Suprapubic skin (tissue), 4 donors: ENCODE measurements around the gene MALRD1. TPM values are rescaled to one million over a fixed set of nuclear protein-coding genes. Genes with fewer than 3 reads are reported as not detected.

ENCODE experiments used
- DNase-seq, 2 donors: peaks; one replicate each; pipeline ENCODE4 v3.0.0-alpha.2; 2019; ENCODE audit warnings: low spot score in 2 of 2
- H3K27ac ChIP-seq: fragments of 200-600 bp; sonication (generic); one replicate; pipeline ENCODE4 v1.5.1; 2019
- H3K27me3 ChIP-seq: fragments of 200-600 bp; sonication (generic); one replicate; pipeline ENCODE4 v1.5.1; 2019
- H3K36me3 ChIP-seq: fragments of 200-600 bp; sonication (generic); one replicate; pipeline ENCODE4 v1.5.1; 2019
- H3K4me1 ChIP-seq: fragments of 200-600 bp; sonication (generic); one replicate; pipeline ENCODE4 v1.5.1; 2019
- H3K4me3 ChIP-seq: fragments of 200-600 bp; sonication (generic); one replicate; pipeline ENCODE4 v1.5.1; 2019; ENCODE audit warnings: mild to moderate bottlenecking
- H3K9me3 ChIP-seq: fragments of 200-600 bp; sonication (generic); one replicate; pipeline ENCODE4 v1.5.1; 2019
- EP300 ChIP-seq: sonication (generic); formaldehyde crosslinking; IDR thresholded peaks from one replicate; pipeline ENCODE4 v1.6.1; 2017; ENCODE audit warnings: antibody characterized with exemption
- POLR2A ChIP-seq, 2 donors: fragments of 450-650 bp; IDR thresholded peaks; one replicate each; pipeline ENCODE4 v1.6.1; 2017; ENCODE audit warnings: antibody characterized with exemption in 2 of 2, mild to moderate bottlenecking in 2 of 2, moderate library complexity in 2 of 2
- POLR2AphosphoS5 ChIP-seq, 3 donors: sonication (generic); formaldehyde crosslinking; IDR thresholded peaks; one replicate each; pipeline ENCODE4 v1.6.1; 2017; ENCODE audit warnings: antibody characterized with exemption in 3 of 3
- WGBS: methylation state at CpG from one replicate; pipeline ENCODE4 v1.1.5; 2018; 5-methylcytosine and 5-hydroxymethylcytosine counted together
- total RNA-seq, 4 donors: library from RNA; depleted of rRNA; stranded (reverse); fragments of >200 nt; gene quantifications; one replicate each; pipeline ENCODE4 v1.1.0, GENCODE V29; 2016
- TF ChIP-seq, protein P1 (sequence below), 2 donors: fragments of 200-600 bp in 1 of 2; fragments of 450-650 bp in 1 of 2; sonication (generic) in 1 of 2; IDR thresholded peaks; one replicate each; pipeline ENCODE4 v1.5.1; 2016 to 2019; ENCODE audit warnings: antibody characterized with exemption in 2 of 2, mild to moderate bottlenecking in 1 of 2, moderate library complexity in 1 of 2

Gene MALRD1
- total RNA-seq, 4 donors from 2014 or later = 0.23 to 0.80 (median 0.31) TPM; not detected in 1

DNA sequence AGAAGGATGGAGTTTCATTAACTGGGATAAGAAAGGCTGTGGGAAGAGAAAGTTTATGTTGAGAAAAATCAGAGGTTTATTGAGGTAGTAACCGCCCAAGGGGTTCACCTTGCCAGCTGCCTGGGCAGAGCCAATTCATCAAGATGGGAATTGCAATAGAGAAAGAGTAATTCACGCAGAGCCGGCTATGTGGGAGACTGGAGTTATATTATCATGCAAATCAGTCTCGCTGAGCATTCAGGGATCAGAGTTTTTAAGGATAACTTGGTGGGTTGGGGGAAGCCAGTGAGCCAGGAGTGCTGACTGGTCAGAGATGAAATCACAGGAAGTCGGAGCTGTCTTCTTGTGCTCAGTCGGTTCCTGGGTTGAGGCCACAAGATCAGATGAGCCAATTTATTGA lies 70.6 kb downstream of the MALRD1 start:
- TF ChIP-seq POLR2AphosphoS5 (IDR thresholded peaks at IDR 0.05) (no peak), EP300 (no peak), POLR2A (IDR thresholded peaks at IDR 0.05) (no peak)
- TF ChIP-seq, protein P1, sequence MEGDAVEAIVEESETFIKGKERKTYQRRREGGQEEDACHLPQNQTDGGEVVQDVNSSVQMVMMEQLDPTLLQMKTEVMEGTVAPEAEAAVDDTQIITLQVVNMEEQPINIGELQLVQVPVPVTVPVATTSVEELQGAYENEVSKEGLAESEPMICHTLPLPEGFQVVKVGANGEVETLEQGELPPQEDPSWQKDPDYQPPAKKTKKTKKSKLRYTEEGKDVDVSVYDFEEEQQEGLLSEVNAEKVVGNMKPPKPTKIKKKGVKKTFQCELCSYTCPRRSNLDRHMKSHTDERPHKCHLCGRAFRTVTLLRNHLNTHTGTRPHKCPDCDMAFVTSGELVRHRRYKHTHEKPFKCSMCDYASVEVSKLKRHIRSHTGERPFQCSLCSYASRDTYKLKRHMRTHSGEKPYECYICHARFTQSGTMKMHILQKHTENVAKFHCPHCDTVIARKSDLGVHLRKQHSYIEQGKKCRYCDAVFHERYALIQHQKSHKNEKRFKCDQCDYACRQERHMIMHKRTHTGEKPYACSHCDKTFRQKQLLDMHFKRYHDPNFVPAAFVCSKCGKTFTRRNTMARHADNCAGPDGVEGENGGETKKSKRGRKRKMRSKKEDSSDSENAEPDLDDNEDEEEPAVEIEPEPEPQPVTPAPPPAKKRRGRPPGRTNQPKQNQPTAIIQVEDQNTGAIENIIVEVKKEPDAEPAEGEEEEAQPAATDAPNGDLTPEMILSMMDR (IDR thresholded peaks at IDR 0.05) = no peak
- Histone ChIP-seq H3K36me3 (no peaks in the 10 kb centered on the region), H3K27ac (no peak overlapping the region), H3K4me1 (no peaks in the 10 kb centered on the region), H3K4me3 (no peak overlapping the region), H3K27me3 (no peaks in the 10 kb centered on the region), H3K9me3 (no peaks in the 10 kb centered on the region)
- 67% methylated on average over 6 of the region's 6 CpGs for WGBS
- DNase-seq = no peak

DNA sequence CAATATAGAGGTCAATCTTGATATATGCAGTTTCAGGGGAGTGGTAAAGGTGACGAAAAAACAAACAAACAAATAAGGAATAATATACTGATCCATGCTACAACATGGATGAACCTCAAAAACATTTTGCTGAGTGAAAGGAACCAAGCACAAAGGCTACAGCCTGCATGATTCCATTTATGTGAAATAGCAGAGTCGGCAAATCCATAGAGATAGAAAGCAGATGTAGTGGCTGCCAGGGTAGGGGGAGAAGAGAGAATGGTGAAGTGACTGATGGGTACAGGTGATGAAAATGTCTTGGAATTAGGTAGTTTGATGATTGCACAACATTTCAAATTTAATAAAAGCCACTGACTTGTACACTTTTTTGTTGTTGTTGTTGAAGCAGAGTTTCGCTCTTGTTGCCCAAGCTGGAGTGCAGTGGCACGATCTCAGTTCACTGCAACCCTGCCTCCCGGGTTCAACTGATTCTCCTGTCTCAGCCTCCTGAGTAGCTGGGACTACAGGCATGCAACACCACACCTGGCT lies 71.8 kb downstream of the MALRD1 start:
- H3K9me3 ChIP-seq = no peaks in the 10 kb centered on the region
- H3K27me3 ChIP-seq = no peaks in the 10 kb centered on the region
- H3K36me3 ChIP-seq = no peaks in the 10 kb centered on the region
- TF ChIP-seq EP300 = no peak
- TF ChIP-seq, protein P1 (IDR thresholded peaks at IDR 0.05) = no peak
- TF ChIP-seq POLR2AphosphoS5 (IDR thresholded peaks at IDR 0.05) = no peak
- no peak for TF ChIP-seq POLR2A (IDR thresholded peaks at IDR 0.05)
- WGBS = 84% methylated on average over 5 of the region's 5 CpGs
- no peak for DNase-seq
- H3K4me1 ChIP-seq = no peaks in the 10 kb centered on the region
- H3K27ac ChIP-seq = no peak overlapping the region
- H3K4me3 ChIP-seq = no peak overlapping the region

DNA sequence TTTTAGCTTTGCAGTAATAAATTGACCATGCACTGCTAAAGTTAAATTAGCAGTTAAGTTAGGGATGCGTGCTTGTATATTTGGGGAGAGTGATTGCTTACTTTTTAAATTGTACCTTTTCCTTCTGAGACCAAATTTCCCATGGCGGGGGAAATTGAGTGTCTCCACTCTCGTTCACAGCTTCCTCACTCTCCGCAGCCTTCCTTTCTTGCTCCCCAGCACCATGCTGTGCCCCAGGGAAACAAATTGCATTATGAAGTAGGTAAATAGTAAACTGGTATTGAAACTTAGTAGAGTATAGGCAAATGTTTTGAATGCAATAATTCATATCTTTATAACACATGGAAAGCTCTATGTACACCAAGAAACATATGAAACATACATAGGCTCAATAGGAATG lies 85.4 kb downstream of the MALRD1 start:
- H3K27ac ChIP-seq = no peak overlapping the region
- H3K9me3 ChIP-seq = no peaks in the 10 kb centered on the region
- DNase-seq = no peak
- no peaks in the 10 kb centered on the region for H3K36me3 ChIP-seq
- no peak overlapping the region for H3K4me3 ChIP-seq
- WGBS = 83% methylated on average over 4 of the region's 4 CpGs
- H3K4me1 ChIP-seq = no peaks in the 10 kb centered on the region
- no peaks in the 10 kb centered on the region for H3K27me3 ChIP-seq
- TF ChIP-seq EP300 (no peak), POLR2A (IDR thresholded peaks at IDR 0.05) (no peak), POLR2AphosphoS5 (IDR thresholded peaks at IDR 0.05) (no peak)
- TF ChIP-seq, protein P1 (IDR thresholded peaks at IDR 0.05) = no peak

DNA sequence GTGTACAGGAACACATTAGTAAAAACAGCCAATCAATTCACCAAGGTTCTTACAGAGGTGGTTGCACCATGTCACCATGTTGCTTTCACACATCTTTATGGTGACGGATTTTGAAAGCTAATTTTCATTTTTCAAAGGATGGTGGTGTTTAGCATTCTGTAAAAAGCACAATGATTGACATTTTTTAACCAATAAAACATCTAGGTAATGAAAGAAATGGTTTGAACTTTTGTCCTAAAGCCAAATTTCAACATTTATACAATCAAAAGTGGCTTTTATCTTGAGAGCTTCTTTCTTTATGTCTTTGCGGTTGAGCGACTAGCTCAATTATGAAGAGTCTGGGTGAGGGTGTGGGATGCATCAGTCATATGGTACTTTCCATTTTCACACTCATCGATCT lies 94.4 kb downstream of the MALRD1 start:
- H3K4me3 ChIP-seq = no peak overlapping the region
- no peaks in the 10 kb centered on the region for H3K27me3 ChIP-seq
- 72% methylated on average over 4 of the region's 4 CpGs for WGBS
- no peak overlapping the region for H3K27ac ChIP-seq
- H3K9me3 ChIP-seq = no peaks in the 10 kb centered on the region
- H3K4me1 ChIP-seq = no peaks in the 10 kb centered on the region
- TF ChIP-seq POLR2A (IDR thresholded peaks at IDR 0.05) = no peak
- TF ChIP-seq, protein P1 (IDR thresholded peaks at IDR 0.05) = no peak
- TF ChIP-seq EP300 = no peak
- no peak for TF ChIP-seq POLR2AphosphoS5 (IDR thresholded peaks at IDR 0.05)
- no peaks in the 10 kb centered on the region for H3K36me3 ChIP-seq
- DNase-seq = no peak

DNA sequence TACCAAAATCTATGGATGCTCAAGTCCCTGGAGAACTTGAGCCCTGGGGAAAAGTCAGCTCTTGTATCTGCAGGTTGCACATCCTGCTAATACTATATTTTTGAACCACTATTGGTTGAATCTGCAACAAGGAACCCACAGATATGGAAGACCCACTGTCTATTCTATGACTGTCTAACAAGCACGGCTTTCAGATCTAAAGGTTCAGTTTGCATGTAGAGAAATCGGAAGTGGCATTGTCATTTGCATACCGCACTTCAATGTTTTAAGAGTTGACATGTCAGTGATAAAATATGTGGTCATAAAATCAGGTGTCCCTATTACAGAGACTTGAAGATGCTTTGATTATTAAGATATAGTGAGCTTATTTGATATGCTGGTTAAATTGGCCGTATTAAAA lies 95.6 kb downstream of the MALRD1 start:
- TF ChIP-seq POLR2A (IDR thresholded peaks at IDR 0.05) = no peak
- TF ChIP-seq, protein P1 (IDR thresholded peaks at IDR 0.05) = no peak
- 81% methylated on average over 4 of the region's 4 CpGs for WGBS
- no peak for DNase-seq
- Histone ChIP-seq H3K36me3 (no peaks in the 10 kb centered on the region), H3K9me3 (no peaks in the 10 kb centered on the region), H3K27ac (no peak overlapping the region), H3K27me3 (no peaks in the 10 kb centered on the region), H3K4me3 (no peak overlapping the region), H3K4me1 (no peaks in the 10 kb centered on the region)
